ENCODE measurements around the gene CENPL. TPM values are rescaled to one million over a fixed set of nuclear protein-coding genes. Genes with fewer than 3 reads are reported as not detected.

CENPL gene, protein sequence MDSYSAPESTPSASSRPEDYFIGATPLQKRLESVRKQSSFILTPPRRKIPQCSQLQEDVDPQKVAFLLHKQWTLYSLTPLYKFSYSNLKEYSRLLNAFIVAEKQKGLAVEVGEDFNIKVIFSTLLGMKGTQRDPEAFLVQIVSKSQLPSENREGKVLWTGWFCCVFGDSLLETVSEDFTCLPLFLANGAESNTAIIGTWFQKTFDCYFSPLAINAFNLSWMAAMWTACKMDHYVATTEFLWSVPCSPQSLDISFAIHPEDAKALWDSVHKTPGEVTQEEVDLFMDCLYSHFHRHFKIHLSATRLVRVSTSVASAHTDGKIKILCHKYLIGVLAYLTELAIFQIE
- total RNA-seq, result 9.5 and 12.5 TPM in 2 replicates

DNA sequence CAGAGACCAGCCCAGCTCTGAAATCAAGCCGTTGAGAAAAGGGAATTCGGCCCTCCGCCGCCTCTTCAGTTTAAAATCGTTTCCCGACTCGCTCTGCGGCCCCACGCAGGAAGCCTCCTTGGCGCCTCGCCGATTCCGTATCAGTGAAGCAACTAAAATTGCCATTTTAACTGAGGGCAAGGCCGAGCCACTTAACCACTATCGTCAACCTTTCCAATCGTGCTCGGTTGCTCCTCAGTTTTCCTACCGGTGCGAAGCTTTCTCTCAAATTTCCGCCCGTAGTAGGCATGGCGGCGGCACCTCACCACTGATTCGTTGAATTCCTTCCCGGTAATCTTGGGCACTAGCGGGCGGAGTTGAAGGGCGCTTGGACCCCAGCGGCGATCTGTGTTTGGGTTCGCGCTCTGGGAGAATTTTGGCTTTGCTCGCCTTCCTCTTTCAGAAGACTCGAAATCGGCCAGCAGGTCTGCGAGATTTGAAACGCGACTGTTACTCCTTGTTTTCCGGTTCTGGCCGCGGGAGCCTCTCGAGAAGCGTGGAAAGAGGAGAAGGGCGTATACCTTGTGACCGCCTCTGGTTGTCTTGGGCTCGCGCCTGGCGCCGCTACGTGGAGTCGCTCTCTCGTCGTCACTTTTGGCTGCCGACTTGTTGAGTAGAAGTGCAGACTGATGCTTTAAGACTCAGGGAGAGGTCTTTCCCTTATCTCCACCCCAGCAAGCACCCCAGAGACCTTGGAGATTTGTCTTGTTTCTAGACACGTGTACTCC is at the start of gene CENPL, which contains the start of gene DARS2:
CENPL (minus strand) TSS at position 569 of the 767 bp plus-strand sequence. CDS start 13,584 bp downstream, outside the sequence.
DARS2 (plus strand) TSS at position 359 of the 767 bp plus-strand sequence. CDS start 557 bp downstream, outside the sequence.

DNA sequence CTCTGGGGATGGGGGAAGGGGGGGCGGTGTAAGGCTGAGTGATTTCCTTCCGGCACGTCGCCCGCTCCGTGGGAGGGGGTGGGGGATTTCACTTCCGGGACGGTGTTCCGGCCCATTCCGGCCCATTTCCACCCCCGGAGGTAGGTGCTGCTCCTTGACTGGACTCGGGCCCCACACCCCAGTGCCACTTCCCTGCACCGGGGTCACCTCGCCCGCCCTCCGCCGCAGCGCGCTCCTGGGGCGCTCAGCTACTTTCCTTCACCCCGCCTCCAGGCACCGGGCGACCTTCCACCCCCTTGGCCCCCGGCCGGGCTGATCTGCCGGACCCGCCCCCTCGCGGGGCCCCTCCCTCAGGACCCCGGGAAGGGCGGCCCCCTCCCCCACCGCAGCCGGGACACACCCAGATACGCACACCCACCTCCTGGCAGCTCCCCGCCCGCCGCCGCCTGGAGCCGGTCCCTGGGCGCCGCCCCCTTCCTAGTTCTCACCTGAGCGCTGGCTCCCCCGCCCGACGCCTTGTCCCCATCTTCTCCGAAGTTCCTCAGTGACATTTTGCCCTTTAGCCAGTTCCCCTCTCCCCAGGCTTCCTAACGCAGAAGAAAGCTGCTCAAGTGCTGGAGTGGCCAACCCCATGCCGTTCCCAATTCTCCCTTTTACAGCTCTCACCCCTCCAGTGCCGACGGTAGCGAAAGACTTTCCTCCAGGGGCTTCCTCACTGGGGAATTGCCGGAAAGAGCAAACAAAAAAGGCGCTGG is 43.8 kb upstream of the CENPL start, which contains the start of gene ZBTB37:
ZBTB37 (plus strand) TSS at position 115 of the 755 bp plus-strand sequence. CDS start 1,846 bp downstream, outside the sequence.

DNA sequence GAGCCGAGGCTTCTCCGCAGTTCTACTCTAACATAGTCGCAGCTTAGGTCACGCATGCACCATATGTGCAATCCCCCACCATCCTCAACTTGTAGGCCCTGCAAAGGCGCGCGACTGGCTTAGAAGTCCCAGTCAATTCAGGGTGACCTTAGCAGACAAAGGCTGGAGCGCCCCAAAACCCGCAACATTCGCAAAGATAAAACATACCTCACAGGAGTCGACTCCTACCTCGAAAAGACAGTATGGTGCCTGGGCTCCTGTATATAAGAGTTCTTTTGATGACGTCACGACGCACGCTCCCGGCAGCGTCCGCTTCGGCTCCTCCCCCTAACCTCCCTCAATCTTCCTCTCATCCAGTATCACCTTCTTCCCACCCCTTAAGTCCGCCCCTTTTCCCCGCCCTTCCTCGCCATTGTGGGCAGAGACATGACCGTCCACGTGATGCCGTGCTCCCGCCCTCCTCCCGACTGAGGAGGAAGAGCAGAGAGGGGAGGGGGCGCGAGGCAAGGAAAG is 43.1 kb upstream of the CENPL start, which contains the start of gene GAS5:
GAS5 (minus strand) TSS at position 237 of the 513 bp plus-strand sequence.

Other genes with a start within 250 kb of the CENPL start
- 0.03 TPM in 1 of 2 replicates, not detected in the other for gene SLC9C2, start 221.8 kb downstream of the CENPL start, total RNA-seq
- not detected in 2 replicates for gene TEX50, start 189.5 kb downstream of the CENPL start, total RNA-seq
- 0.07 TPM in 1 of 2 replicates, not detected in the other for gene ANKRD45, start 155.0 kb downstream of the CENPL start, total RNA-seq
- gene KLHL20, start 109.9 kb downstream of the CENPL start, total RNA-seq, result 35.7 and 43.1 TPM in 2 replicates
- 13.9 and 15.8 TPM in 2 replicates for gene DARS2, start 210 bp downstream of the CENPL start, total RNA-seq
- gene GAS5, start 43.1 kb upstream of the CENPL start, total RNA-seq, result 224 and 229 TPM in 2 replicates
- 10.9 and 11.3 TPM in 2 replicates for gene ZBTB37, start 43.5 kb upstream of the CENPL start, total RNA-seq
- 0.07 TPM in 1 of 2 replicates, not detected in the other for gene SERPINC1, start 92.4 kb upstream of the CENPL start, total RNA-seq
- 23.3 and 23.8 TPM in 2 replicates for gene RC3H1, start 197.5 kb upstream of the CENPL start, total RNA-seq

Measured in smooth muscle cell of the pulmonary artery (primary cell).